ENCODE measurements around the gene OTOA. TPM values are rescaled to one million over a fixed set of nuclear protein-coding genes. Genes with fewer than 3 reads are reported as not detected.

Gene OTOA
- total RNA-seq, 1 donor from 2014 or later, result 0.92 TPM

DNA sequence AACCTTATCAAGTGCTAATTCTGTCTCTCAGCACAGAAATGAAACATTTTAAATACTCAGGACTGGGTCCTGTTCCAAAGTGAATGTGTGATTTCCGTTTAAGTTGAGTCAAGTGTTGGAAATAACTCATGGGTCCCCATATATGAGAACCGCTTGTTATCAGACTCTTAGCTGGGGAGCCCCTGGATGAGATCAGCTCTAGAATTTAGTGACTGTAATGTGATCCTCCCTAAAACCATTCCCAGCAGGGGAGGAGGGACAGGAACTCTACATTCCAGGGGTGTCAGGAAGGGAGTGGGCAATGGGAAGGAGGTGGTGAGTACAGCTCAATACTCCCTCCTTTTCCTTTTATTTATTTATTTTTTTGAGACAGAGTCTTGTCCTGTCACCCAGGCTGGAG, 37.5 kb downstream of the OTOA start:
- Histone ChIP-seq H3K27me3 (ENCODE audit: low read depth) (no peaks in the 10 kb centered on the region), H3K9me3 (no peaks in the 10 kb centered on the region), H3K27ac (no peak overlapping the region), H3K36me3 (no peaks in the 10 kb centered on the region), H3K4me3 (no peak overlapping the region), H3K4me1 (no peaks in the 10 kb centered on the region)
- TF ChIP-seq, protein P1, sequence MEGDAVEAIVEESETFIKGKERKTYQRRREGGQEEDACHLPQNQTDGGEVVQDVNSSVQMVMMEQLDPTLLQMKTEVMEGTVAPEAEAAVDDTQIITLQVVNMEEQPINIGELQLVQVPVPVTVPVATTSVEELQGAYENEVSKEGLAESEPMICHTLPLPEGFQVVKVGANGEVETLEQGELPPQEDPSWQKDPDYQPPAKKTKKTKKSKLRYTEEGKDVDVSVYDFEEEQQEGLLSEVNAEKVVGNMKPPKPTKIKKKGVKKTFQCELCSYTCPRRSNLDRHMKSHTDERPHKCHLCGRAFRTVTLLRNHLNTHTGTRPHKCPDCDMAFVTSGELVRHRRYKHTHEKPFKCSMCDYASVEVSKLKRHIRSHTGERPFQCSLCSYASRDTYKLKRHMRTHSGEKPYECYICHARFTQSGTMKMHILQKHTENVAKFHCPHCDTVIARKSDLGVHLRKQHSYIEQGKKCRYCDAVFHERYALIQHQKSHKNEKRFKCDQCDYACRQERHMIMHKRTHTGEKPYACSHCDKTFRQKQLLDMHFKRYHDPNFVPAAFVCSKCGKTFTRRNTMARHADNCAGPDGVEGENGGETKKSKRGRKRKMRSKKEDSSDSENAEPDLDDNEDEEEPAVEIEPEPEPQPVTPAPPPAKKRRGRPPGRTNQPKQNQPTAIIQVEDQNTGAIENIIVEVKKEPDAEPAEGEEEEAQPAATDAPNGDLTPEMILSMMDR (IDR thresholded peaks at IDR 0.05), result no peak
- no peak for ATAC-seq
- no peak for DNase-seq
- intact Hi-C loops (cut with DNase I), result no loop called here

DNA sequence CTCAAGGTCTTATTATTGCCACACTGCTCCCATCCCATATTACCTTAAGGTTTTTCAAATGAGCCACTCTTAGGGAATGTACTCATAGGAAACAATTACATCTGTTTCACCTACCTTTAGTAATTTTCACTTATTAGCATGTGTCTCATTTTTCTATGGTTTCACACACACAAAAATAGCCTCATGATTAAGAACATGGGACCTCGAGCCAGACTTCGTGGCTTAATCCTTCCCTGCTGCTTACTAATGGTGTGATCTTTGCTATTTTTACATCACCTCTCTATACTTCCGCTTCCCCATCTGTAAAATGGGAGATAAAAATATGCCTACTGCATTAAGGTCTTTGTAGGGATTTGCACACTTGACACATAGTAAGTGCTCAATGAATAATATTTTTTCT, 38.5 kb downstream of the OTOA start:
- DNase-seq (no peak), ATAC-seq (no peak)
- Histone ChIP-seq H3K36me3 (no peaks in the 10 kb centered on the region), H3K4me1 (no peaks in the 10 kb centered on the region), H3K9me3 (no peaks in the 10 kb centered on the region), H3K27me3 (ENCODE audit: low read depth) (no peaks in the 10 kb centered on the region), H3K27ac (no peak overlapping the region), H3K4me3 (no peak overlapping the region)
- TF ChIP-seq, protein P1 (IDR thresholded peaks at IDR 0.05), result no peak
- intact Hi-C loops (cut with DNase I), result no loop called here

DNA sequence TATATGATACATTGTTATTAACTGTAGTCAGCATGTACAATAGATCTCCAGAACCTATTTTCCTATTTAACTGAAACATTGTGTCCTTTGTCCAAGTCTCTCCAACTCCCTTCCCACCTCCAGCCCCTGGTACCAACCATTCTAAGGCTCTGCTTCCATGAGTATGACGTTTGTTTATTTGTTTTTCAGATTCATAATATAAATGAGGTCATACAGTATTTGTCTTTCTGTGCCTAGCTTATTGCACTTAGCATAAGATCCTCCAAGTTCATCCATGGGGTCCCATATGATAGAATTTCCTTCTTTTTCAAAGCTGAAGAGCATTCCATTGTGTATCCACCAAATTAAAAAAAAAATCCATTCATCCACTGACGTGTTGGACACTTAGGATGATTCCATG, 39.4 kb downstream of the OTOA start:
- TF ChIP-seq, protein P1 (IDR thresholded peaks at IDR 0.05), result no peak
- peaks cover 2% of the 10 kb centered on the region for H3K27me3 ChIP-seq (ENCODE audit: low read depth)
- no peak overlapping the region for H3K27ac ChIP-seq
- no peak for ATAC-seq
- no peaks in the 10 kb centered on the region for H3K36me3 ChIP-seq
- no peaks in the 10 kb centered on the region for H3K9me3 ChIP-seq
- H3K4me3 ChIP-seq, result no peak overlapping the region
- no peak for DNase-seq
- H3K4me1 ChIP-seq, result peaks cover under 1% of the 10 kb centered on the region
- intact Hi-C loops (cut with DNase I), result no loop called here

DNA sequence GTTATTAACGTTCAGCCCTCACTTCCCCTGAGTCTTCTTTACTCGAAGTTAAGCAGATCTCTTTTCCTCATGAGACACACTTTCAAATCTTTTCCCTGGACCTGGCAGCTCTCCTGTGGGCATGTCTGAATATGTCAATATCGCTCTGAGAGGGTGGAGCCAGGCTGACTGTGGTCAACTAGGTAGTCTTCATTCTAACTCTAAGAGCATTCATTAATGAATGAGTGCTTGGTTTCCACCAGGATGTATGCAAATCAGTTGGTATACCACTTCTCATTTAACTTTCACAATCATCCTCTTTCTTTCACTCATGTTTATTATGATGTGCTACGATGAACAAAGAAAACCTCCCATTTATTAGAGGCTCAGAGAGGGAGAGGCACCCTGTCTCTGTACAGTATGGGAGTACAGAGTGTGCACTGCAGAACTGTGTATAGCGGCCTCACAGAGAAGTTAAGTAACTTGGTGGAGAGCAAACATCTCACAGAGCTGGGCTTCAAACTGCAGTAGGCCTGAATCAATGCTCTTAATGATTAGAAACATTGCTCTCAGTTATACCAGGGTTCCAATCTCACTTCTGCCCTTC, 39.9 kb downstream of the OTOA start:
- no peak for ATAC-seq
- no peak for DNase-seq
- Histone ChIP-seq H3K4me1 (peaks cover 6% of the 10 kb centered on the region), H3K9me3 (no peaks in the 10 kb centered on the region), H3K27me3 (ENCODE audit: low read depth) (peaks cover 4% of the 10 kb centered on the region), H3K27ac (no peak overlapping the region), H3K4me3 (no peak overlapping the region), H3K36me3 (no peaks in the 10 kb centered on the region)
- intact Hi-C loops (cut with DNase I), result no loop called here
- TF ChIP-seq, protein P1 (IDR thresholded peaks at IDR 0.05), result no peak

DNA sequence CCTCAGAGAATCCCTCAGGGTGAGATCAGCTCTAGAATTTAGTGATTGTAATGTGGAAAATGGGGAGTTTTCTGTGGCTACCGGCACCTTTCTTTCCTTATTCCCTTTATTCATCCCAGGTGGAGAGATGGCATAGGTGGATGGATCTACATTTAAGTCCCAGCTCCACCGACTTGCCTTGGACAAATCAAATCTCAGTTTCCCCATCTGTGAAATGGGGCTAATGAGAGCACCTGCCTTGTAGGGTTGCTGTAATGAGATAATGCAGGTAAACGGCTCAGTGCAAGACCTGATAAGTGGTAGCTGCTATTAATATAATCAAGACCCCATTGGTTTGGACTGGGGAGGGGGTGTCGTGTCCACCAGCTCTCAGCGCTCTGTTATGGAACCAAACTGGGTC, 40.5 kb downstream of the OTOA start:
- H3K27ac ChIP-seq, result no peak overlapping the region
- H3K4me1 ChIP-seq, result peaks cover 6% of the 10 kb centered on the region
- H3K9me3 ChIP-seq, result no peaks in the 10 kb centered on the region
- no peaks in the 10 kb centered on the region for H3K36me3 ChIP-seq
- TF ChIP-seq, protein P1 (IDR thresholded peaks at IDR 0.05), result no peak
- no peak overlapping the region for H3K4me3 ChIP-seq
- ATAC-seq (no peak), DNase-seq (no peak)
- peaks cover 4% of the 10 kb centered on the region for H3K27me3 ChIP-seq (ENCODE audit: low read depth)
- intact Hi-C loops (cut with DNase I), result no loop called here
